22Rv1 (cell line): ENCODE measurements around the gene PPT2.
"Not testable (repeated sequence)": the region's sequence is repeated elsewhere in the genome, so short reads cannot be mapped to it uniquely, and the experiment has no call there.

Source experiments
- CTCF ChIP-seq: fragments of 450-650 bp; IDR thresholded peaks from 2 replicates; pipeline ENCODE4 v1.5.1; 2017; ENCODE audit warnings: mild to moderate bottlenecking
- ZFX ChIP-seq: fragments of 450-650 bp; IDR thresholded peaks from 2 replicates; pipeline ENCODE4 v1.6.1; 2017; ENCODE audit warnings: antibody characterized with exemption, borderline replicate concordance

GRCh38 chr6:32187725-32188380, 33.9 kb downstream of the PPT2 start:
- not testable (repeated sequence) for TF ChIP-seq CTCF, ZFX
